Endometrial microvascular endothelial cells (primary cell): ENCODE results near the gene ARL2BP. TPM values are rescaled to one million over a fixed set of nuclear protein-coding genes. Genes with fewer than 3 reads are reported as not detected.
"Not testable (repeated sequence)": the region's sequence is repeated elsewhere in the genome, so short reads cannot be mapped to it uniquely, and the experiment has no call there.

Source experiments
- in situ Hi-C: cut with HindIII; loops from 2 replicates; pipeline ENCODE4 v1.10.0; 2017; ENCODE audit warnings: low sequenced_read_pairs, low pct_unique_long_range_greater_than_20kb; ENCODE audit errors: inconsistent ontology term
- total RNA-seq: library from RNA; depleted of rRNA; stranded (reverse); fragments of >200 nt; gene quantifications from one replicate; pipeline ENCODE4 v1.2.3, GENCODE V29; 2015; ENCODE audit errors: inconsistent ontology term

ARL2BP gene
- total RNA-seq, 1 donor from 2014 or later: 132 TPM

- in situ Hi-C loops: not testable (repeated sequence)
Observed at GRCh38 chr16:57275946-57276345, 30.9 kb downstream of the ARL2BP start.

DNA sequence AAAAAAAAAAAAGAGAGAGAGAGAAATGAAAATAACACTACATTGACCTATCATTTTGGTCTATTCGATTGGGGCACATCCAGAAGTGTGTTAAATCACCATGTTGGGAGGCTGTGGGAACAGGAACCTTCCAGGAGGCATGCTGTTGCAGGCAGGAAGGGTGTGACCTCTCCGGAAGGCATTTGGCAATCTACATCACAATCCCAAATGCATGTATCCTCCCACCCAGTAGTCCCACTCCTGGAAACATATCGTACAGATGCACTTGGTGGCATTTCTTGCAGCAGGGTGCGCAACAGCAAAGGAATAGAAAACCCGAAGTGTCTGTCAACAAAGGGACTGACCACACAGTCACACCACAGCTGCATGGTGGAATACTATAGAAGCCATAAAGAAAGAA is 31.5 kb downstream of the ARL2BP start:
- in situ Hi-C loops: no loop called here

- in situ Hi-C loops: no loop called here
Observed at GRCh38 chr16:57277586-57277985, 32.5 kb downstream of the ARL2BP start.

GRCh38 chr16:57278494-57278893 is 33.4 kb downstream of the ARL2BP start:
- in situ Hi-C loops: no loop called here

GRCh38 chr16:57279780-57280638 is 35.0 kb downstream of the ARL2BP start:
- in situ Hi-C loops: no loop called here

- in situ Hi-C loops: no loop called here
Observed at GRCh38 chr16:57281791-57282190, 36.7 kb downstream of the ARL2BP start.

GRCh38 chr16:57282510-57283213 is 37.6 kb downstream of the ARL2BP start:
- in situ Hi-C loops: no loop called here

GRCh38 chr16:57283214-57283958 is 38.3 kb downstream of the ARL2BP start:
- in situ Hi-C loops: no loop called here

GRCh38 chr16:57283959-57284208 is 38.8 kb downstream of the ARL2BP start:
- in situ Hi-C loops: no loop called here

- in situ Hi-C loops: no loop called here
Observed at GRCh38 chr16:57284209-57284951, 39.3 kb downstream of the ARL2BP start, which contains the start of gene PLLP. Gene PLLP (minus strand): TSS chr16:57284672. CDS start chr16:57284540, 132 bp downstream.

DNA sequence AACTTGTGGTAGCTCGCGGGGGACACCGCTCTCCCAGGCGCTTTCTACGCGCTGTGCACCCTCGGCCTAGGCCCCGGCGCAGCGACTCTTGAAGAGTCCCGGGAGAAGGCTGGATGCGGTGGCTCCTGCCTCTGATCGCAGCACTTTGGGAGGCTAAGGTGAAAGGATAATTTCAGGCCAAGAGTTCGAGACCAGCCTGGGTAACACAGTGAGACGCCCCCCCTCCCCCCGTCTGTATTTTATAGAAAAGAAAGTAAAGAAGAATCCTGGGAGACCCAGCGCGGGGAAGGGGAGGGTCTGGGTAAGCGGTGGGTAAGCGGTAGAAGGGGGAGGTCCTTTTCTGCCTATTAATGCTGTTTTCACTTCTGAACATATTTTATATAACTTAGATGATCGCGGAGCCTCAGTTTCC is 39.9 kb downstream of the ARL2BP start:
- in situ Hi-C loops: no loop called here

GRCh38 chr16:57285379-57285778 is 40.3 kb downstream of the ARL2BP start:
- in situ Hi-C loops: no loop called here

- in situ Hi-C loops: loop anchor here (10.0 kb wide), 1 partner anchor 125 kb away; no protein-coding TSS in a partner anchor
Observed at GRCh38 chr16:57289391-57290257, 44.6 kb downstream of the ARL2BP start.

- in situ Hi-C loops: loop anchor here (10.0 kb wide), 1 partner anchor 117 kb away; no protein-coding TSS in a partner anchor
Observed at GRCh38 chr16:57297856-57298255, 52.8 kb downstream of the ARL2BP start.

GRCh38 chr16:57299009-57299718 is 54.1 kb downstream of the ARL2BP start:
- in situ Hi-C loops: loop anchor here (10.0 kb wide), 1 partner anchor 116 kb away; no protein-coding TSS in a partner anchor

DNA sequence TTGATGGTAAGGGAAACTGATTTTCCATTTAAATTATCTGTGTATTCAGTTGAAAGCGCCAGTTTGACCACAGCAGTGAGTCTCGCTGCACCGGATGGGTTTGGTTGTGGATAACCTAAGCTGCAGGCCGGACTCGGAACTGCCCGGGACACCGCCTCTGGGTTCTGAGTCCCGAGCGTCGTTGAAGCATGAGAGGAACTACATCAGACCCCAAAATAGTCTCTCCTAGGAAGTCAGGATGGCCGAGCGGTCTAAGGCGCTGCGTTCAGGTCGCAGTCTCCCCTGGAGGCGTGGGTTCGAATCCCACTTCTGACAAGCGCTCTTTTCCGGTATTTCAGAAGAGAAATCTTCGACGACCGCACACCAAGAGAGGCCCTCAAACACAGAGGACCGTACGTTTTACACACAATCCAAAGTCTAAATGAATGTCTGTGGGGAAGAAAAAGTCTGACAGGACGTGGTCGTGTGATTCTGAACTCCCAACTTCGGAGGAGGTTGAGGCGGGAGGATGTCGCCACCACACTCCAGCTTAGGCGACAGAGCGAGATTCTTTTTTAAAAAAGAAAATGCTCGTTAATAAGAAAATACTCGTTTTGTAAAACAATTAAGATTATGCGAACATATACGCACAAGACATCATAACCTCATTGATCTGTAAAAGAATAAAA is 54.8 kb downstream of the ARL2BP start:
- in situ Hi-C loops: loop anchor here (10.0 kb wide), 1 partner anchor 115 kb away; no protein-coding TSS in a partner anchor
